Keratinocyte (primary cell): ENCODE results near the gene HOXA7. TPM values are rescaled to one million over a fixed set of nuclear protein-coding genes. Genes with fewer than 3 reads are reported as not detected.

Source experiments
- DNase-seq: peaks from one replicate; pipeline ENCODE4 v3.0.0-alpha.2; 2011; ENCODE audit warnings: low read depth, missing footprints, low spot score
- FAIRE-seq: peaks from 2 replicates; lab custom pipeline; 2011; peaks lifted over from hg19 to GRCh38; lab: Jason Lieb, UNC
- H2AFZ ChIP-seq: 2 replicates; pipeline ENCODE4 v1.6.0; 2012; ENCODE audit warnings: low read length, control low read depth, inconsistent platforms; ENCODE audit not compliant: control insufficient read depth
- H3K27ac ChIP-seq: 2 replicates; pipeline ENCODE4 v1.5.1; 2011; ENCODE audit warnings: low read length; ENCODE audit not compliant: control insufficient read depth, insufficient read depth
- H3K27me3 ChIP-seq: 3 replicates; pipeline ENCODE4 v1.6.0; 2011; ENCODE audit warnings: low read length; ENCODE audit not compliant: control insufficient read depth, insufficient read depth; ENCODE audit errors: extremely low read depth
- H3K36me3 ChIP-seq, 2 experiments: 2 replicates in 1 of 2; 3 replicates in 1 of 2; pipeline ENCODE4 v1.5.1; 2011; ENCODE audit warnings: low read length in 2 of 2, mild to moderate bottlenecking in 1 of 2; ENCODE audit not compliant: control insufficient read depth in 2 of 2, insufficient read depth in 2 of 2; ENCODE audit errors: extremely low read depth in 1 of 2
- H3K4me1 ChIP-seq: 3 replicates; pipeline ENCODE4 v1.5.1; 2011; ENCODE audit warnings: low read length; ENCODE audit not compliant: control insufficient read depth, insufficient read depth; ENCODE audit errors: extremely low read depth
- H3K4me2 ChIP-seq: 3 replicates; pipeline ENCODE4 v1.6.0; 2011; ENCODE audit warnings: low read depth, low read length; ENCODE audit not compliant: control insufficient read depth, insufficient read depth; ENCODE audit errors: extremely low read depth
- H3K4me3 ChIP-seq, 3 experiments: fragments of 200-600 bp in 1 of 3; sonication (generic) in 1 of 3; 2 replicates in 2 of 3; 3 replicates in 1 of 3; pipeline ENCODE4 v1.5.1; 2011 to 2016; ENCODE audit warnings: low read length in 3 of 3, mild to moderate bottlenecking in 3 of 3, control low read depth in 2 of 3, inconsistent platforms in 1 of 3, low read depth in 1 of 3, mixed read lengths in 1 of 3, mixed run types in 1 of 3, moderate library complexity in 1 of 3; ENCODE audit not compliant: control insufficient read depth in 2 of 3, insufficient read depth in 2 of 3; ENCODE audit errors: extremely low read depth in 1 of 3
- H3K79me2 ChIP-seq: 2 replicates; pipeline ENCODE4 v1.6.0; 2012; ENCODE audit warnings: low read length; ENCODE audit not compliant: control insufficient read depth, insufficient read depth
- H3K9ac ChIP-seq: 3 replicates; pipeline ENCODE4 v1.6.0; 2011; ENCODE audit warnings: low read length; ENCODE audit not compliant: control insufficient read depth, insufficient read depth; ENCODE audit errors: extremely low read depth
- H3K9me1 ChIP-seq: 3 replicates; pipeline ENCODE4 v1.6.0; 2011; ENCODE audit warnings: low read length; ENCODE audit not compliant: control insufficient read depth, insufficient read depth; ENCODE audit errors: extremely low read depth
- H3K9me3 ChIP-seq: 2 replicates; pipeline ENCODE4 v1.5.1; 2012; ENCODE audit warnings: low read depth, low read length; ENCODE audit not compliant: control insufficient read depth
- H4K20me1 ChIP-seq: 3 replicates; pipeline ENCODE4 v1.6.0; 2011; ENCODE audit warnings: low read length; ENCODE audit not compliant: control insufficient read depth, insufficient read depth; ENCODE audit errors: extremely low read depth
- CTCF ChIP-seq, 3 experiments: IDR thresholded peaks in 1 of 3; conservative IDR thresholded peaks in 1 of 3; optimal IDR thresholded peaks in 1 of 3; 2 replicates in 2 of 3; 3 replicates in 1 of 3; pipeline versions ENCODE3 to v1.5.1; 2011; ENCODE audit warnings: low read length in 3 of 3, mild to moderate bottlenecking in 3 of 3, moderate library complexity in 2 of 3, control low read depth in 1 of 3, inconsistent platforms in 1 of 3; ENCODE audit not compliant: insufficient read depth in 2 of 3; ENCODE audit errors: extremely low read depth in 1 of 3
- EZH2 ChIP-seq: IDR thresholded peaks from one replicate; pipeline ENCODE4 v1.6.1; 2012; ENCODE audit warnings: inconsistent platforms, mild to moderate bottlenecking, low read length, moderate library complexity
- dilution Hi-C: fragments of 300-500 bp; cut with MboI; formaldehyde crosslinking; loops from one replicate; pipeline ENCODE4 v1.7.0; 2020; ENCODE audit warnings: low sequenced_read_pairs; ENCODE audit not compliant: extremely low pct_ligation_motif_present
- polyA plus RNA-seq, 5 experiments: library from polyadenylated mRNA; depleted of rRNA in 3 of 5; stranded (reverse) in 3 of 5; stranded (forward) in 1 of 5; unstranded in 1 of 5; fragments of >200 nt; gene quantifications; 1 replicate in 1 of 5; 2 replicates in 3 of 5; 3 replicates in 1 of 5; pipeline versions ENCODE4 v1.2.1 to v1.2.3, GENCODE V29; 2011 to 2012; ENCODE audit warnings: missing spikeins in 2 of 5, low read depth in 1 of 5, low replicate concordance in 1 of 5

HOXA7 gene
- polyA plus RNA-seq, 1 donor (not counting 4 experiments of a cell fraction or from before 2014, with no cell fraction given) = 8.1 TPM

GRCh38 chr7:27116962-27117886, 39.3 kb downstream of the HOXA7 start:
- H3K4me3 ChIP-seq = peak overlapping the region in 1 of 3 experiments; percentile 24
- TF ChIP-seq EZH2 (no peak), CTCF (optimal IDR thresholded peaks at IDR 0.05 in 1 of 3, IDR thresholded peaks at IDR 0.05 in 1 of 3, conservative IDR thresholded peaks at IDR 0.05 in 1 of 3; ENCODE audit: extremely low read depth in 1 of 3, insufficient read depth in 2 of 3, low read length in 3 of 3) (no peak)
- H4K20me1 ChIP-seq = no peaks in the 10 kb centered on the region
- H3K27ac ChIP-seq = no peak overlapping the region
- H3K9me3 ChIP-seq = no peaks in the 10 kb centered on the region
- peaks cover 15% of the 10 kb centered on the region for H3K4me1 ChIP-seq
- no peak for FAIRE-seq
- H3K4me2 ChIP-seq = peak overlapping the region; percentile 68
- peak overlapping the region; percentile 39 for H3K9ac ChIP-seq
- dilution Hi-C loops = no loop called here
- no peak for DNase-seq
- H2AFZ ChIP-seq = no peak overlapping the region
- no peaks in the 10 kb centered on the region for H3K9me1 ChIP-seq
- H3K27me3 ChIP-seq = no peaks in the 10 kb centered on the region
- H3K36me3 ChIP-seq = peaks cover 5 to 6% of the 10 kb centered on the region in 2 experiments
- H3K79me2 ChIP-seq = peaks cover 28% of the 10 kb centered on the region

- Histone ChIP-seq H3K27ac (peak overlapping the region; percentile 65), H4K20me1 (no peaks in the 10 kb centered on the region), H3K4me2 (peak overlapping the region; percentile 68), H3K9me3 (no peaks in the 10 kb centered on the region), H2AFZ (no peak overlapping the region), H3K9me1 (no peaks in the 10 kb centered on the region), H3K27me3 (no peaks in the 10 kb centered on the region), H3K36me3 (peaks cover 2 to 5% of the 10 kb centered on the region in 2 experiments), H3K4me1 (peaks cover 22% of the 10 kb centered on the region), H3K4me3 (peak overlapping the region in 1 of 3 experiments; percentile 44), H3K79me2 (peaks cover 37% of the 10 kb centered on the region), H3K9ac (peak overlapping the region; percentile 74)
- TF ChIP-seq EZH2 (no peak), CTCF (optimal IDR thresholded peaks at IDR 0.05 in 1 of 3, IDR thresholded peaks at IDR 0.05 in 1 of 3, conservative IDR thresholded peaks at IDR 0.05 in 1 of 3; ENCODE audit: extremely low read depth in 1 of 3, insufficient read depth in 2 of 3, low read length in 3 of 3) (no peak)
- dilution Hi-C loops = no loop called here
- DNase-seq = no peak
- FAIRE-seq = no peak
Observed at GRCh38 chr7:27116031-27116961, 40.2 kb downstream of the HOXA7 start.
